Smooth muscle cell of the umbilical artery (primary cell): ENCODE results near the gene CCL4L2. TPM values are rescaled to one million over a fixed set of nuclear protein-coding genes. Genes with fewer than 3 reads are reported as not detected.

Source experiments
- total RNA-seq: library from RNA; depleted of rRNA; stranded (reverse); fragments of >200 nt; gene quantifications from 2 replicates; pipeline ENCODE4 v1.2.3, GENCODE V29; 2014

The CCL4L2 gene
- not detected in 2 replicates for total RNA-seq

DNA sequence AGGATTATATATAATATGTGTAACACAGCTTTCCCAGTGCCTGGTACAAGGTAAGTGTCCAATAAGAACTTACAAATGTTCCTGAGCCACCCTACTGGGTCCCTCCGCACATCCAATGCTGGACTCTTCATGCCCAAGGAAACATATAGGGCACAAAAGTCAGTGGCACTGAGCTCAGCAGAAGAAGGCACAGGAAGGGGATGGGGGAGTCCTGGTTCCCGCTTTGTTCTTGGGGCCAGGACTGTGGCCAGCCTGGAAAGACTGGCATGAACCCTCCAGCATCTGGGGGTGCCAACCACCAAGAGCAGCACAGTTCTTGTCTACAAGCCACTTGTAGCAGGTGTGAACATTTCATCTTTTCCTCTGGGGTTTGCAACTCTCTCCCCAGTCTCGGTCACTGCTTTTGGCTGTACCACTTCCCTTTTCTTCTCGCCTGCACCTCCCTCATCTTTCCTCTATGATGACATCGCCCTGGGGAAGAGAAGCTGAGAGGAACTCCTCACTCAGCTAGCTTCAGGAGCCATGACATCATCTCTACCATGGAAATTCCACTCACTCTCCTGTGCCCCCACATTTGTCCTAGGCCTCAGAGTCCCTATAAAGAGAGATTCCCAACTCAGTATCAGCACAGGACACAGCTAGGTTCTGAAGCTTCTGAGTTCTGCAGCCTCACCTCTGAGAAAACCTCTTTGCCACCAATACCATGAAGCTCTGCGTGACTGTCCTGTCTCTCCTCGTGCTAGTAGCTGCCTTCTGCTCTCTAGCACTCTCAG is at the start of gene CCL4L2:
CCL4L2 (plus strand) TSS at position 625 of the 773 bp plus-strand sequence.

DNA sequence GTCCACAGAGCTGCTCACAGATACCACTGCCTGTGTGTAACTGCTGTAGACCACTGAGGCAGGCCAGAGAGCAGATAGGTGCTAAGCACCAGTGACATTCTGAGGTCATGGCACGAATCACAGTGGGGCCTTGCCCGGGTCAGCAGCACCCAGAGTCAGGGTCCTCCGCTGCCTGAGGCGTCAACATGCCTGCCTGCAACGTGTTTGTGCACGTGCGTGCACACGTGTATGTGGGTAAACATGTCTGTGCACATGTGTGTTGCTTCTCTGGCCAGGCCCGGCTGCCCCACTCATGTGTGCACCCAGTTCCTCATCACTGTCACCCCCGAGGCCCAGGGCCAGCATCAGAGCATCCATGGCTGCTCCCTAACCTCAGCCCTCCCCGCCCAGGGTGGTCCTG is 34.3 kb upstream of the CCL4L2 start, which contains the start of gene TBC1D3B:
TBC1D3B (minus strand) TSS at position 101 of the 400 bp plus-strand sequence. CDS start 1,586 bp downstream, outside the sequence.

Other genes starting within 250 kb of the CCL4L2 start
- gene CCL16, start 229.6 kb upstream of the CCL4L2 start, total RNA-seq: not detected in 2 replicates
- gene CCL14, start 224.3 kb upstream of the CCL4L2 start, total RNA-seq: not detected in 2 replicates
- gene CCL15, start 209.5 kb upstream of the CCL4L2 start, total RNA-seq: not detected in 2 replicates
- not detected in 2 replicates for gene CCL23, start 193.1 kb upstream of the CCL4L2 start, total RNA-seq
- not detected in 2 replicates for gene CCL18, start 146.8 kb upstream of the CCL4L2 start, total RNA-seq
- not detected in 2 replicates for gene CCL3, start 120.9 kb upstream of the CCL4L2 start, total RNA-seq
- gene CCL4, start 107.2 kb upstream of the CCL4L2 start, total RNA-seq: not detected in 2 replicates
- gene TBC1D3B, start 34.4 kb upstream of the CCL4L2 start, total RNA-seq: 0.89 and 0.92 TPM in 2 replicates
- gene CCL3L1, start 14.3 kb upstream of the CCL4L2 start, total RNA-seq: not detected in 2 replicates
- 0.18 TPM in 1 of 2 replicates, not detected in the other for gene TBC1D3I, start 53.5 kb downstream of the CCL4L2 start, total RNA-seq
- not detected in 2 replicates for gene TBC1D3G, start 112.8 kb downstream of the CCL4L2 start, total RNA-seq
- gene TBC1D3H, start 177.4 kb downstream of the CCL4L2 start, total RNA-seq: not detected in 2 replicates